Measurements from ENCODE around the gene CELSR1.
"Not testable (repeated sequence)": the region's sequence is repeated elsewhere in the genome, so short reads cannot be mapped to it uniquely, and the experiment has no call there.

The CELSR1 gene

DNA sequence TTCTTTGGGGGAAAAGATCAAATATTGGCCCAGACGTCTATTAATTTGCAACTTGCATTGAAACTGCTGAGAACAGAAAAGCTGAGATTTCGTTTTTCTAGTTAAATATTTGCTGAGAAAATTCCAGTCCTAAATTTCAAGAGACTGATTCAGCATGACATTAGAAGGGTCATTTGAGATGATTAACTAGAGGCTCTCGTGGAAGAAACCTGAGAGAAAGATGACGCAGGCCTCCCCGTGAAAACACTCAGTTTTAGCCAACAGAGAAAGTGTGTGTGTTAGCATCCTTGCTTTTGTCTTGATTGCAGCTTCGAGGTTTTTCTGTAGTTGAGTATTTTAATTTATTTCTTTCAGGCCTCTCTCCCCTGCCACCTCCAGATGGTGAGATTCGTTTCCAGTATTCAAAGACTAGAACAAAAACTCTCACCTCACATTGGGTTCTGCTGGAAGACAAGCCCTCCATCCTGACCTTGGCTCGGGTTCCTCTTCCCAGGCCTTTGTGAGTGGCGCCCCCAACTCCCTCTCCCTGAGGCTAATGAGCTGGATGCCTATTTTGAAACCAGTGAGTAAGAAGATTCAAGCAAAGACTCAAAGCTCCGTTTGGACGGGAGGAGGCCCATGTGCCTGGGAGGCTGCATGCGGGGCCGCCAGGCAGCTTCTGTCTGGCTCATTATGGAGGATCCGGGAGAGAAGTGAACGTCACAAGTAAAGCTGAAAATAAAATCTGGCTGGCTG is 52.4 kb downstream of the CELSR1 start:
- no peak for DNase-seq (ENCODE audit: low read depth in 3 of 3)

DNA sequence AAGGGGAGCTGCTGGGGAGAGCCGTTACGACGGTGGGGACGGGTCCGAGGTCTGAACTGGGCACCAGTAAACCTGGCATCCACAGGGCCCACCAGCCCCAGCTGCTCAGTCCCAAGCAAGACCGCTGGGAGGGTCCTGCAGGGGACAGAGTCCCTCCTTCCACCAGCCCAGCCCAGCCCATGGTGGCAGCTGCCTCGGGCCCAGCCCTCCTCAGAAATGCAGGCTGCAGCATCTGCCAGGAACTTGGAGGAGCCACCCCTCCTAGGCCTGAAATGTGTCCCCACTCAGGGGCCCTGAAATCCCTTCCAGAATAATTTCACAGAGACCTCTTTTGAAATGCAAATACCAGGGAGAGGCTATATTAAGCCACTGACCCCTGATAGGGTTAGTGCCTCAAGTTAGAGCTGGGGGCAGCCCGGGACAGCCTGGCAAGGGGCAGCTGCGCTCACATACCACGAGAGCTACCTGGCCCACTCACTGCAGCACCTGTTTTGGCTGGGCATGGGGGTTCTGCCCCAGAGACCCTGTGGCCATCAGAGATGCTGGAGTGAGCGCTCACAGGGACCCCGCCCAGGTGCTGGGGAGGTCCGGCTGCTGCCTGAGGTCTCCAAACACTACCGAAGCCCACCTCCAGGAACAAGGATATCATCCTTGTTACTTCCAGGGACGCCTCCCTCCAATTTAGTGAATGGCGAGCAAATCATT is 53.1 kb downstream of the CELSR1 start:
- DNase-seq (ENCODE audit: low read depth in 3 of 3) = no peak

DNA sequence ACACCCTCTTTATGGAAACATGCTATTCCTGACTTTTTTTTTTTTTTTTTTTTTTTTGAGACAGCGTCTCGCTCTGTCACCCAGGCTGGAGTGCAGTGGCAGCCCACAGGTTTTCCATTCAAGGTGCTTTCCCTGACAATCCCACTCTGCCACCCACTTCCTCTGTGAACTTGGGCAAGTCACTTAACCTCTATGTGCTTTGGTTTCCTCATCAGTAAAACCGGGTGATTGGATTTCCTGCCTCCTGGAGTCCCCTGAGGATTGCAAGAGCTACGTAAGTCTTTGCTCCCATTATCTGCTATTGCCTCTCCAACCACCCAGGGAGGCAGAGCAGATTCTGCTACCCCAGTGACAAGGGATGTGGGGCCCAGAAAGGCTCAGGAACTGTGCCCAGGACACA is 54.1 kb downstream of the CELSR1 start:
- no peak for DNase-seq (ENCODE audit: low read depth in 3 of 3)

DNA sequence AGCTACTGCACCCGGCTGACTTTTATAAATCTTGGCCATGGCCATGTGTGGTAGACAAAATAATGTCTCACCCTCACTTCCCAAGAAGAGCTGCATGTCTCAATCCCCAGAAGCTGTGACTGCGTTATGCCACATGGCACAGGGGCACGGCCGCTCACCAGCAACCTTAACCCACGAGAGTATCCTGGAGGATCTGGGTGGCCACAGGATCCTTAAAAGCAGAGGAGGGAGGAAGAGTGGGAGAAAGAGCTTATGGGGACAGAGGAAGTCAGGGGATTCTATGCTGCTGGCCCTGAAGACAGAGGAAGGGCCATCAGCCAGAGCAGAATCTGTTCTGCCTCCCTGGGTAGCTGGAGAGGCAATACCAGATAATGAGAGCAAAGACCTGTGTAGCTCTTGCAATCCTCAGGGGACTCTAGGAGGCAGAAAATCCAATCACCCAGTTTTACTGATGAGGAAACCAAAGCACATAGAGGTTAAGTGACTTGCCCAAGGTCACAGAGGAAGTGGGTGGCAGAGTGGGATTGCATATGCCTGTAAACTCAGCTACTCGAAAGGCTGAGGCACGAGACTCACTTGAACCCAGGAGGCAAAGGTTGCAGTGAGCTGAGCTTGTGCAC is 55.3 kb downstream of the CELSR1 start:
- no peak for DNase-seq (ENCODE audit: low read depth in 3 of 3)

DNA sequence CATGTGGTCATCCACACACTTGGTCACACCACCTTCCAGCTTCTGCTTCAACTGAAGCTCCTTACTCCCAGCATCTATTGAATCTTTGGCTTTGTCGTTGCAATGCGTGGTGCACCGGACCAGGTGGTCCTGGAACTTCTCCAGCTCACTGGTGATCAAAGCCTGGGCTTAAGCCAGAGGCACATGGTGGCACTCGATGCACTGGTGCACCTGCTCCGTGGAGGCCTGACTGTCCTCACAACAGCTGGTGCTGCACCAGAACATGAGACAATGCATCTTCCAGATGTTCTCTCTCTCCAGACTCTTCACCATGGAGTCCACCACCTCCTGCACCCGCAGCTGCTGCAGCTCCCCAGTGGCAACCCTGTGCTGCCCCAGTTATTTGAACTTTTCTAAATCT is 56.0 kb downstream of the CELSR1 start:
- DNase-seq (ENCODE audit: low read depth in 3 of 3) = no peak

DNA sequence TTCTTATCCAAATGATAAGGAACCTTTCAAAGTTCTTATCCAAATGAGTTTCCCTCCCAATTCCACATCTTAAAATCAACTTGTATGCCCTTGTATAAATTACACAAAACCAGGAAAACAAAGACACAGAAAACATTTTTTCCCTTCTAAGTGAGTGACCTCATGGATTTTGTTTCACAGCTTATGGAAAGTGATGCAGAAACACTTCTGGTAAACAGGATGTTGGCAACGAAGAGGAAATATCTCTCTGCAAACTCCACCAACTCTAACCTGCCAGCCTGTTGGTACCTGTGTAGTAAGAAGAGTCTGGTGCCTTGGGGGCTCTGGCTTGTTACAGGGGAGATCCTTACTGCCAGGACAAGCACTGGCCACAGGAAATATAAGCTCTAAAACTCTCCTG is 57.0 kb downstream of the CELSR1 start:
- no peak for DNase-seq (ENCODE audit: low read depth in 3 of 3)

DNA sequence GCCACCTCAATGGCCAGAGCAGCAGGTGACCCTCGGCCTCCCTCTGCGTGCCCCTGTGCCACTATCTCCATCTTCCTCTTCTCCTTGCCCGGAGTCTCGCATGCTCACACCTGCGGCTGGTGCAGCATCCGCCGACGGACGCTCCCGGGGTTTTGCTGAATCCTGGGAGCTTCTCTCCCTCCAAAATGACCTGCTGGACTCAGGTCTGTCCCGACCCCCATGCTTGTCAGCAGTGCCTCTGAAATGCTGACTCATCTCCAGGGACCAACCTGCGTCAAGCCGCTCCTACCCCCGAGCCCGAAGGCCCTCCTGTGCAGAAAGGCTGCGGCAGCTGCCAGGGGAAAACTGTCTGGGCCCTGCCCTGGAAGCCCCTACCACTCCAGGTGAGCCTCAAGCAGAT is 58.4 kb downstream of the CELSR1 start:
- DNase-seq (ENCODE audit: low read depth in 3 of 3) = no peak

DNA sequence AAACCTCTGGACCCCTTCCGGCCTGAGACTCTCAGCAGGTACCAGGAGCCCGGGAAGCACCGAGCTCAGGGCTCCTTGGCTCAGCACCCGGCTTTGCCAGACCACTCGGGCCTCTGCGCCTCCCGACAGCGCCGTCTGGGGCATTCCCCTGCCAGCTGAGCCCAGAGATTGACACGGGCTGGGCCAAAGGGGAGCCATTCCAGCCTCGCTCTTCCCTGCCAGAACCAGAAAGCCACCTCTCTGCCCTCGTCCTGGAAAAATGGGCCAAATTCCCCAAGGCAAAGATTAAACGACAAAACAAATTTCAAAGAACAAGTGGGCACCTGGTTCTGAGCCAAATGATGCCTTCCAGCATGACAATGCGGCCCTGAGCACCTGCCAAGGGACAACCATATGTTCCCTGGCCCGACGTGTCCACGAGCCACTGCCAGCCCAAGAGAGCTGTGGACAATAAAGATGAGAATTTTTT is 59.3 kb downstream of the CELSR1 start:
- no peak for DNase-seq (ENCODE audit: low read depth in 3 of 3)

DNA sequence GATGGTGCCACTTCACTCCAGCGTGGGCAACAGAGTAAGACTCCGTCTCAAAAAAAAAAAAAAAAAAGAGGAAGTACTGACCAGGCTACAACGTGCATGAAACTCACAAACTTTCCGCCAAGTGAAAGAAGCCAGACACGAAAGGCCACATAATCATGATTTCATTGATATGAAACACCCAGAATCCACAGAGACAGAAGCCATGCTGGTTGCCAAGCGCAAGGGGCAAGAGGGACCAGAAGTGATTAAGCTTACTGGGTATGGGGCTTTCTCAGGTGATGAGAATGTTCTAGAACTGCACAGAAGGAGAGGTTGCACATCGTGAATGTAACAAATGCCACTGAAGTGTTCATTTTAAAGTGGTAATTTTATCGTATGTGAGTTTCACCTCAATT is 60.9 kb downstream of the CELSR1 start:
- peak in 1 of 3 donors; percentile 25 for DNase-seq (ENCODE audit: low read depth in 3 of 3)

DNA sequence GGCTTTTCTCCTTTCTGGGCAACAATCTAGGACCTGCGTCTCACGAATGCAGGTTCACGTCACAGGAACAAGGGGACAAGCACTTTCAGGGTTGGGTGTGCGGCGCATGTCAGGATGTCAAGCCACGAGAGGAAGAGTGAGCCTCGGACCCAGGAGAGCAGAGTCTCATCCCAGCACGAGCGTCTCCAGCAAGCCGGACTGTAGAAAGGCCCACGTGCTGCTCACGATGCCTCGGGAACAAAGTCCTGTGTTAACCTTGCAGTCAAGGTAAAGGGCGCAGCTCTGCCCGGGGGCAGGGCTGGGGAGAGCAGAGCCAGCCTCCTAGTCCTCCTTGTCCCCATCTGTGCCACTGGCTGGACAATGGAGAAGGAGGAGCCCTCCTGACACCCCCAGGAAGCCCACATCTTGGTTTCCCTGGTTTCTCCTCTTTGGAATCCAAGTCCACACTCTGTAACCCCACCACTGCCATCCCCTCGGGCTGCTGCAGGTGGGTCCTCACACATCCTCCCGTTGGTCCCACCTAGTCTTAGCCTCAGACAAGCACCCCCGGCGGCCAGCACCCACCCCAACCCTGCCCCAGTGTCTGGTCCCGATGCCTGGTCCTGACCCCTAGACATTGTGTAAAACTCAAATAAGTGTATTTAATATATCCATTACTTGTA is 63.4 kb downstream of the CELSR1 start:
- DNase-seq (ENCODE audit: low read depth in 3 of 3) = no peak

DNA sequence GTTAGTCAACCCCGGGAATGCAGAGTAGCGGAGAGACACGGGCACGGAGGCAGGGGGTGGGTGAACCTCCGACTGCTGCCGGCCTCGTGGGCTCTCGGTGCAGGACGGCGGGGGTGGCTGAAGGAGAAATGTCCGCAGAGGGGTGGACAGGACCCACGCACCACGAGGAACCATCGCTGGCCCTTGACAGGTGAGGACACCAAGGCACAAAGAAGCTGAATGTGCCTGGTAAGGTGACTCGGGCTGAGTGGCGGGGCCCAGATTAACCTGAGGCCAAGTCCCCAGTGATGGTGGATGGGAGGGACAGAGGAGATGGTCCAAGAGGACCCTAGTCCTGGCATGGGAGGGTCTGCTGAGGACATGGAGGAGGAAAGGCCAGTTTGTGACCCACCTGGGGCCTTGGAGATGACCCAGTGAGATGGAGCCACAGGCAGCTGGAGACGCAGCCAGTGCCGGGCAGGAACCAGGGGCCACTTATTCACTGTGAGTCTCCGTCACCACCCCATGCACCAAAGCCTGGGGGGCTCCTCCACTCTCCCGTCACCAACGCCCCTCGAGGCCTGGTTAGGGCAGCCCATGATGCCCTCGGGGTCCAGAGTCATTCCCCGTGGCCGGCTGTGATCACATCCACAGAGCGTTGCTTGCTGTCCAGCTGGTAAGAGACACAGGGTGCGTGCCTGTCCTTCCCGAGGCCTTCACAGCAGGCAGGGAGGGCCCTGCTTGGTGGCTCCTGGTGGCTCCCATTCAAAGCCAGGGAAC is 64.2 kb downstream of the CELSR1 start:
- DNase-seq (ENCODE audit: low read depth in 3 of 3) = no peak

DNA sequence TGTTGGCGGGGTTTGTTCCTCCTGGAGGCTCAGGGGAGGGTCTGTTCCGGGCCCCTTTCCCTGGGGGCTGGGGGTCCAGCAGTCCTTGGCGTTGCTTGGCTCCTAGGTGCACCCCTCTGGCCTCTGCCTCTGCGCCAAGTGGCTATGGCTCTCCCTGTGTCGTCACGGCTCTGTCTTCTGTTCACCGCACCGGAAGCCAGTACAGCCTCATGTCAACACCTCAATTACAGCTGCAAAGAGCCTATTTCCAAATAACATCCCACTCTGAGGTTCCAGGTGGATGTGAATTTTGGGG is 64.8 kb downstream of the CELSR1 start:
- DNase-seq (ENCODE audit: low read depth in 3 of 3) = no peak

DNA sequence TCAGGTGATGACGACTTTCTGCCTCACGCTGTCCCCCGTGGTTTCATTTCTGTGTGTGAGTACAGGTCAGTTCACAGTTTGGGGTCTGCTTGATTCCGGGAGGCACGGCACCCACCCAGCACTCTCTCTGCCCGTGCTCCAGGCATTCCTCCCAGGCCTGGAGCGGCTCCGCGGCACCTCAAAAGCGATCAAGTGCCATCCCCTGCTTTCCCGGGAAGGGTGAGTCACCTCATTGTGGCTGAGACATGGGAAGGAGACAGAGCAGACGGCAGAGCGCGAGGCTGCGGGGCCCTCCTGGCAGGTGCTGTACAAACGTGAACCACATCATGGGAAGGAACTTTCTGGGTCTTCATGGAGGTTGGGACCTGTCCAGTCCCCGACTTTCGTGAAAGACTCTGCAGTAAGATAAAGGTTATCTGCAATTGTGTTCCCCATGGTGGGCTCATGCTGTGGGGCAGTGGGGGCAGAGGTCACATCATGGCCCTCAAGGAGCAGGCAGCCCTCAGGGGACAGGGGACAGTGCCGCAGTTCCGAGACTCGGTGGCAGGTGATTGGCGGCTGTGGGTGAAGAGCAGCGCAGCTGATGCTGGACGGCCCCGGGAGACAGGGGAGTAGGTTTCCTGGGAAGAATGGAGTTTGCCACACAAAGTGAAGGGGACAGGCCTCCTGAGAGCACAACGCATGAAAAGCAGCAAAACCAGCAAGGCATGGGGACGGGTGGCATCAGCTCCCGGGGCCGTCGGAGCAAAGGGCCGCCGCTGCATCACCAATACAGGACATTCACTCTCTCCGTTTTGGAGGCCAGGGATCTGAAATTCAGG is 65.3 kb downstream of the CELSR1 start:
- DNase-seq (ENCODE audit: low read depth in 3 of 3) = no peak

DNA sequence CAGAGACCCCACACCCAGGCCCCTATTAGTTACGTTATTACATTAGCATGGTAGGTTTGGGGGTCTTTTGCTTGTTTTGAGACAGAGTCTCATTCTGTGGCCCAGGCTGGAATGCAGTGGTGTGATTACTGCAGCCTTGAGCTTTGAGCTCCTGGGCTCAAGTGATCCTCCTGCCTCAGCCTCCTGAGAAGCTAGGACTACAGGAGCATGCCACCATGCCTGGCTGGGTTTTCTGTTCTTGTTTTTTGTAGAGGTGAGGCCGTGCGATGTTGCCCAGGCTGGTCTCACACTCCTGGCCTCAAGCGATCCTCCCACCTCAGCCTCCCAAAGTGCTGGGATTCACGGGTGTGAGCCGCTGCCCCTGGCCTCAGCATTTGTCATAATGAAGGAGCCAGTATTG is 66.1 kb downstream of the CELSR1 start:
- DNase-seq (ENCODE audit: low read depth in 3 of 3) = not testable (repeated sequence)

DNA sequence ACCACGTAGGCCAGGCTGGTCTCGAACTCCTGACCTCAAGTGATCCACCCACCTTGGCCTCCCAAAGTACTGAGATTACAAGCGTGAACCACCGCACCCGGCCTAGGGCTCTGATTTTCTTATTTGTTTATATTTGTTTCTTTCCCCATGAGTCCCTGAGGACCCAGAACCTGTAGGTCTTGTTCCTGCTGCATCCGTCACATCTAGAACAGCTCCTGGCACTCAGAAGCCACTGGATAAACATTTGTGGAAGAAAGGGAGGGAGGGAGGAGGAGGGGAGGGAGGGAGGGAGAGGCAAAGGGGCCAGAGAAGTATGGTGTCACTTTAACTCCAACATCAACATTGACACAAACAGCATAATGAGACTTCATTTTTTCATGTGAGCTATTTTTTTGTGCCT is 67.7 kb downstream of the CELSR1 start:
- no peak for DNase-seq (ENCODE audit: low read depth in 3 of 3)

DNA sequence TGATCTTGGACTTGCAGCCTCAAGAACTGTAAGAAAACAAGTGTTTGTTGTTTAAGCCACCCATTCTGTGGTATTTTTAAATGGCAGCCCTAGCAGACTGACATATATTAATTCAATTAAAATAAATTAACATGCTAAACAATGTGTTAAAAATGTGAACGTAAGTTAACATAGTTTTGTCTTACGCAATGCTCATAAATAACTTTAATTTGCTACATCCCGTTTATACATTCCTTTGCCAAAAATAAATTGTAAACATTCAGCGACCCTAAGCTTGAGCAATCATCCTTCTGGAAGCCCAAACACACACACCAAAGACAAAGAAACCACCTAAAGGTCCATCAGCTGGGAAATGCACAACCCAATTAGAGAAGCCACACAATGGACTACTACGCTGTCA is 70.4 kb downstream of the CELSR1 start:
- DNase-seq (ENCODE audit: low read depth in 3 of 3) = no peak

DNA sequence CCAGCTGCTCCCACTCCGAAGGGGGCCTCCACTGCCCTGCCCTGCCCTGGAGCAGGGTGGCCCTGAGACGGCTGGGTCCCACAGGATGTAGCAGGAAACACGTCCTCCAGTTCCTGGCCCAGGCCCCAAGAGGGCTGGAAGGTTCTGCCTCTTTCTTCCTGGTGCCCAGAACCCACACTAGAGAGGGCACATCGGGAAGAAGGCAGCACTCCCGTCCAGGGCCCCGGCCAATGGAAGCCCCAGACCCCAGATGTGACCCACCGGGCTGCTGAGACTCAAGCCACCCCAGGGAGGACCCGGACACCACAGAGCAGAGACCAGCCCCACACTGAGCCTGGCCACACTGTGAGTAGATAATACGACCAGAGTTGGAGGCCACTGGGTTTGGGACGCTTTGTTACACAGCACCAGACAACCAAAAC is 71.2 kb downstream of the CELSR1 start:
- no peak for DNase-seq (ENCODE audit: low read depth in 3 of 3)

DNA sequence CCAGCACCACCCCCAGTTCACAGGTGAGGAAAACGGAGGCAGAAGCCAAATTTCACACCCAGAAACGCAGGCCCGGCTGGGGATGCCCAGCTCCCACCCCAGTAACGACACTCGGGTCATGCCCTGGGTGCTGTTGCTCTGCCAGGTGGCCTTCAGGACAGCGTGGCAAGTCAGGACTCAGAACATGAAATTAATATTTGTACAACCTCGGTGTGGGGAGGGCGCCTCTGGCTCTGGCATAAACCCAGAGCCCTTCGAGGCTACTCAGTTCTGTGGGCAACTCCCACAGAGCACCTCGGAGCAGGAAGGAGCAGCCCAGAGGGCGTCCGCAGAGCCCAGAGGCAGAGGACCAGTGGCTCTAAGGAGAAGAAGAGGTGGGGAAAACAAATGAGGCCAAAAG is 71.6 kb downstream of the CELSR1 start:
- no peak for DNase-seq (ENCODE audit: low read depth in 3 of 3)

DNA sequence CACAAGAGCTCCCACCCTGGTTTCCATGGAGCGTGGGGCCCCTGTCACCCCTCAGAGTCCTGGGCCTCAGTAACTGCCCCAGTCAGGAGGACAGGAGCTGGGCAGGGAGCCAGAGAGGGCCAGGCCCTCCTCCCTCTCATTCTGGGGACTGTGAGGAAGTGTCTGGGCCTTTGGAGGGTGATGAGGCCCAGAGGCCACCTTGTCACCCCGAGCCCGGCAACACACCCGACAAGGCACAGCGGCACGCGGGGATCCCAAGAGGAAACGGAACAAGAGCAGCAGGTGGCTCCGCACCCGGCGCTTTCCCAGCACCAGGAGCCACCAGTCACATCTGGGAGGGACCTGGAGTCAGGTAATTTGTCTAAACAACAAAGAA is 72.1 kb downstream of the CELSR1 start:
- DNase-seq (ENCODE audit: low read depth in 3 of 3) = no peak

DNA sequence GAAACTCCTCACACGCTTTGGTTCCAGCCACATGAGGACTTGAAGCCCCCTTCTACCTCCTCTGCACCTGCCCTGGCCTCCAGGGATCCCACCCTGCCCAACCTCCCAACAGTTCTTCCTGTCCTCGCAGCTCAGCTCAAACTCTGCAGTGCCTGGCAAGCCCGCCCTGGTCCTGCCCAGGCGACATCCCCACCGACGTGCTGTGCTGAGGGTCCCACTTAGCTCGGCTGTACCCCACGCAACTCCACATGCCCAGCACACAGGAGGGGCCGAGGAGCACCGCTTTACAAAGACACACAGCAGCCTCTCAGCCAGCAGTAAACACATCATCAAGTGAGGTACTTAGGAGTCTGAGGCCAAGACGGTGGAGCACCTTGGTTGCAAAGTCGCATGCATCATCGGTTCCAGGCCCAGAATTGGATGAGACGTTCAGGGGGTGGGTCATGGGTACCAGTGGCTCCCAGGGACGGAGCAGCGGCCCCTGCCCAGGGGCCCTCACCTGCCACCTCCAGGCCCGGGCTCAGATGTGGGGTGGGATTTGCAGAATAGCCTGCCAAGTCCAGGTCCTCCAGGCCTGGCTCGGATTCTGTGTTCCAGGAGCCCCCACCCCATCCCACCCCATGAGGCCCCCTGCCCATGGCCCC is 72.6 kb downstream of the CELSR1 start:
- DNase-seq (ENCODE audit: low read depth in 3 of 3) = no peak

DNA sequence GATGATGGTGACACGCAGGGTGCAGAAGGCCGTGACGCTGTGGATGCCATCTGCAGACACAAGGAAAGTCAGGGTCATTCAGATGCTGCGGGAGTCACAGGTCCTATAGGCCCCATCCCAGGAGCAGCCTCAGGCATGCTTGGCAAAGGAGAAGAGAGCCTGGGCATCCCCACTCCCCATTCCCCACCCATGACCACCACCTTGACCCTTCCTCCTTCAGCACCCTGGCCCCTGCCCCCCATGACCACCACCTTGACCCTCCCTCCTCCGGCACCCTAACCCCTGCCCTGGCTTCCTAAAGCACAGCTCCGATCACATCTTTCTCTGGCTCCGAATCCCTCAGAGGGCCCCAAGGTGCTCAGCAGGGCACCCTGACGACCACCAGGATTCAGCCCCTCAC is 73.1 kb downstream of the CELSR1 start:
- no peak for DNase-seq (ENCODE audit: low read depth in 3 of 3)

Measured in stimulated activated CD4-positive, alpha-beta T cell treated with anti-CD3 and anti-CD28 coated beads, TNF-alpha, amount 100 ng/mL, for 48 hours (primary cell).